Common myeloid progenitor, CD34-positive (primary cell): Measurements from ENCODE around the gene HIP1.

ENCODE experiments used
- CTCF ChIA-PET: fragments of 350-600 bp; sonication (Branson Sonifier 250); formaldehyde crosslinking; loops from one replicate; lab custom pipeline; 2021; ENCODE audit warnings: antibody characterized with exemption; lab: Charles Lee
- POLR2A ChIA-PET: fragments of 350-600 bp; sonication (Branson Sonifier 250); formaldehyde crosslinking; loops from one replicate; lab custom pipeline; 2021; ENCODE audit warnings: antibody characterized with exemption; lab: Charles Lee
- DNase-seq, 3 donors: peaks; one replicate each; pipeline versions ENCODE4 v3.0.0 to v3.0.0-alpha.2; 2013
- H3K27ac ChIP-seq, 2 experiments: 1 replicate in 1 of 2; 2 replicates in 1 of 2; pipeline ENCODE4 v1.7.0; 2013; ENCODE audit warnings: inconsistent platforms in 2 of 2, low read length in 2 of 2, mild to moderate bottlenecking in 2 of 2, low read depth in 1 of 2, moderate library complexity in 1 of 2; ENCODE audit not compliant: severe bottlenecking in 2 of 2, insufficient read depth in 1 of 2, poor library complexity in 1 of 2
- H3K27me3 ChIP-seq, 5 experiments: replicated peaks in 2 of 5; 1 replicate in 3 of 5; 2 replicates in 2 of 5; pipeline versions ENCODE4 v1.6.1 to v1.7.0; 2013; ENCODE audit warnings: low read length in 4 of 5, mild to moderate bottlenecking in 2 of 5, moderate library complexity in 2 of 5, inconsistent platforms in 1 of 5; ENCODE audit not compliant: insufficient read depth in 5 of 5, control insufficient read depth in 4 of 5
- H3K36me3 ChIP-seq, 4 experiments: 1 replicate in 2 of 4; 2 replicates in 2 of 4; pipeline versions ENCODE4 v1.6.1 to v1.7.0; 2013; ENCODE audit warnings: low read length in 3 of 4, control low read depth in 1 of 4, mild to moderate bottlenecking in 1 of 4; ENCODE audit not compliant: control insufficient read depth in 4 of 4, insufficient read depth in 4 of 4
- H3K4me1 ChIP-seq, 4 experiments: 1 replicate in 3 of 4; 2 replicates in 1 of 4; pipeline versions ENCODE4 v1.6.1 to v1.7.1; 2013; ENCODE audit warnings: low read length in 3 of 4, mild to moderate bottlenecking in 3 of 4, control low read depth in 1 of 4, inconsistent platforms in 1 of 4, moderate library complexity in 1 of 4; ENCODE audit not compliant: control insufficient read depth in 4 of 4, insufficient read depth in 4 of 4; ENCODE audit errors: control extremely low read depth in 1 of 4
- H3K4me3 ChIP-seq, 7 experiments: 1 replicate in 4 of 7; 2 replicates in 3 of 7; pipeline versions ENCODE4 v1.5.1 to v1.7.0; 2013; ENCODE audit warnings: mild to moderate bottlenecking in 7 of 7, low read length in 6 of 7, moderate library complexity in 6 of 7, inconsistent platforms in 2 of 7, low read depth in 2 of 7, control low read depth in 1 of 7; ENCODE audit not compliant: insufficient read depth in 4 of 7, control insufficient read depth in 1 of 7; ENCODE audit errors: extremely low read depth in 1 of 7
- H3K9me3 ChIP-seq, 5 experiments: 1 replicate in 4 of 5; 2 replicates in 1 of 5; pipeline versions ENCODE4 v1.6.1 to v1.7.1; 2013; ENCODE audit warnings: low read length in 4 of 5, mild to moderate bottlenecking in 2 of 5, inconsistent platforms in 1 of 5, low read depth in 1 of 5, moderate library complexity in 1 of 5; ENCODE audit not compliant: control insufficient read depth in 4 of 5, insufficient read depth in 2 of 5; ENCODE audit errors: control extremely low read depth in 1 of 5
- WGBS: methylation state at CpG from one replicate; pipeline ENCODE4 v1.1.5; 2013; ENCODE audit not compliant: insufficient coverage; 5-methylcytosine and 5-hydroxymethylcytosine counted together

HIP1 gene

DNA sequence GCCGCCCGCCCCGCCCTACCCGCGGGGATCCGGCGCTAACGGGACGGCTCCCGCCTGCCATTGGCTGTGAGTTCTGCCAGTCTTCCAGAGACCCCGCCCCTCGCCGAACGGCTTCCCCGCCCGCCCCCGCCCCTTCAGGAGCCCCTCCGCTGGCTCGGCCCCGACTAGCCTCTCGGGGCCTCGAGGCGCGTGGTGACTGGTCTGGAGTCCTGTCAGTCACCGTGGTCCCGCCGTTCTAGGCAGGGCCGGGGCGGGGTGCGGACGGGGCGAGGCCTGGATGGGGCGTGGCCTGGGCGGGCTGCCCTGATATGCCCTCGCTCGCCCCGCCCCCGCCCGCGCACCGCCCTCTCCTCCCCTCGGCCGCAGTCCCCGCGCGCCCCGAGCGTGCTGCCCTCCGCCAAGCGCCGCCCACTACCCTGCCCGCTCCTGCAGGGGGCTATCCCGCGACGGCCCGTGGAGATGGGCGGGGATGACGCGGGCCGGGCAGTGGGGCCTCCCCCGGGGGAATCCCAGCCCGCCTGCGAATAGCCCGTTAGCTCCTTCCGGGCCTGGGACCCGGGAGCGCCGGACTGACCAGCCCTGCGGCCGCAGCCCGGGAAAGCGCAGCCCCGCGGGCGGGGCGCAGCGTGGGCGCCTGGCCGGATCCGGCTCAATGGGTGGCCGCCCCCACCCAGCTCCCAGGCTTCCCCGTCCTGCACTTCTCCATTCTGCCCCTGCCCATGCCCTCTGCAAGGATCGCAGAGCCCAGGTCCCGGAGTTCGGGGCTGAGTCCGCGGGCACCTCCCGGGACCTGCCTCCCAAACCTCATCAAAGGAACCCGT, 444 bp upstream of the HIP1 start:
- H3K27me3 ChIP-seq, result peaks cover 0 to 2% (median 0%) of the 10 kb centered on the region in 5 experiments
- H3K4me1 ChIP-seq, result peaks cover 0 to 25% (median 13%) of the 10 kb centered on the region in 4 experiments
- ChIA-PET POLR2A (interaction anchor here (0.6 to 2.0 kb wide), 2 partner anchors 11 to 55 kb away, joined by 5 to 6 read pairs; no protein-coding TSS in a partner anchor), CTCF (interaction anchor here (1.0 to 1.8 kb wide), 5 partner anchors 11 to 125 kb away, joined by 3 to 7 read pairs (median 3); no protein-coding TSS in a partner anchor)
- no peaks in the 10 kb centered on the region for H3K9me3 ChIP-seq
- H3K27ac ChIP-seq, result peak overlapping the region in 1 of 2 experiments; percentile 79
- no peaks in the 10 kb centered on the region for H3K36me3 ChIP-seq
- DNase-seq, result peak; percentile 98 to 99 (median 99)
- peak overlapping the region; percentile 59 to 95 (median 89) for H3K4me3 ChIP-seq
- 0% methylated on average over 76 of the region's 89 CpGs for WGBS

- H3K27ac ChIP-seq, result peak overlapping the region in 1 of 2 experiments; percentile 79
- H3K36me3 ChIP-seq, result peaks cover 0 to 2% (median 0%) of the 10 kb centered on the region in 4 experiments
- ChIA-PET POLR2A (interaction anchor here (0.6 to 2.0 kb wide), 2 partner anchors 10 to 26 kb away, joined by 3 to 5 read pairs; no protein-coding TSS in a partner anchor), CTCF (interaction anchor here (0.6 to 1.8 kb wide), 2 partner anchors 24 to 173 kb away, joined by 3 to 7 read pairs; no protein-coding TSS in a partner anchor)
- peak overlapping the region; percentile 57 to 95 (median 89) for H3K4me3 ChIP-seq
- no peaks in the 10 kb centered on the region for H3K27me3 ChIP-seq
- peaks cover 0 to 25% (median 13%) of the 10 kb centered on the region in 4 experiments for H3K4me1 ChIP-seq
- DNase-seq, result peak in 1 of 3 donors; percentile 20
- no peaks in the 10 kb centered on the region for H3K9me3 ChIP-seq
- WGBS, result 0% methylated on average over 12 of the region's 18 CpGs
Measured at GRCh38 chr7:75737856-75738603, 711 bp downstream of the HIP1 start.

- WGBS, result no CpG with 5 or more reads among the region's 9 CpGs
- CTCF ChIA-PET, result interaction anchor here (1.2 kb wide), 1 partner anchor 27 kb away, joined by 5 read pairs; no protein-coding TSS in a partner anchor
Measured at GRCh38 chr7:75735581-75736350, 3.0 kb downstream of the HIP1 start.

GRCh38 chr7:75734586-75735458, 3.9 kb downstream of the HIP1 start:
- Histone ChIP-seq H3K27ac (no peak overlapping the region), H3K27me3 (no peaks in the 10 kb centered on the region), H3K9me3 (no peaks in the 10 kb centered on the region), H3K36me3 (peaks cover 0 to 2% (median 0%) of the 10 kb centered on the region in 4 experiments), H3K4me1 (peaks cover 0 to 16% (median 10%) of the 10 kb centered on the region in 4 experiments), H3K4me3 (no peak overlapping the region)
- ChIA-PET CTCF (no interaction called here), POLR2A (no interaction called here)
- DNase-seq, result no peak
- 100% methylated on average over 5 of the region's 9 CpGs for WGBS

More at GRCh38 chr7:75735581-75736350, 3.0 kb downstream of the HIP1 start:
- H3K36me3 ChIP-seq, result peaks cover 0 to 2% (median 0%) of the 10 kb centered on the region in 4 experiments
- no peaks in the 10 kb centered on the region for H3K9me3 ChIP-seq
- DNase-seq, result no peak
- no peak overlapping the region for H3K27ac ChIP-seq
- H3K27me3 ChIP-seq, result no peaks in the 10 kb centered on the region
- H3K4me1 ChIP-seq, result peaks cover 0 to 17% (median 11%) of the 10 kb centered on the region in 4 experiments
- POLR2A ChIA-PET, result no interaction called here
- H3K4me3 ChIP-seq, result no peak overlapping the region

DNA sequence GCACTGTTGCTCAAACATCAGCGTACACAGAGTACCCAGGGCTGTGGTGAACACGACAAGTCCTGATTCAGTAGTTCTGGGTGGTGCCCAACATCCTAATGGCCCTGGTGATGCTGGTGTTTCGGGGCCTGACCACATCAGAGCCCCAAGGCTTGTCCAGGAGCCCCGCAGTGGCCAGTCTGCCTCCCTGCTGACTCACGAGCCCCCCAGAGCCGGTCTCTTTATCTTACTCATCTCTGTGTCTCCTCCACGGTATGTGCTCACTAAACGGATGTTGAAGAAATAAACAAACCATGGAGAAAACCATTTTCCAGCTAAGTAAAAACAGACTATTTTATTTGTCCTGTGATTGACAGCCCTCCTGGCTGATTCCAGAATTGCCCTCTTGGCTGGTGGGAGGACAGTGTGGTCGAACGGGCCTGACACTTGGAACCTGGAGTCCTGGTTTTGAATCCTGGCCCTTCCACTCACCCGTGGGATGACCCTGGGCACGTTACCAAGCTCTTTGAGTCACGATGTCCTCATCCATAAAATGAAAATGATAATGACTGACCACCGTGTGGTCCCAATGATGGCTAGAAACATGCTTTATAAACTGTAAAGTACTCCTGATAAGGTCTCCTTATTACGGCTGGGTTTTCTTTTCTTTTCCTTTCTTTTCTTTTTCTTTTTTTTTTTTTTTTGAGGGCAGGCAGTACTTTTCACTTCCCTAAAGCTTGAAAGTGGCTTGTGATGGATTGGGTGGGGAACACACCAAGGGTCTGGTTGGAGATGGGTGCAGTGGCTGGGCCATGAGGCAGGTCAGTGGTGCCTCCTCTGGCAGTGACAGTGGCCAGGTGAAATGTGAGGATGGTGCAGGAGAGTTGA, 5.7 kb downstream of the HIP1 start:
- Histone ChIP-seq H3K36me3 (peaks cover 0 to 2% (median 0%) of the 10 kb centered on the region in 4 experiments), H3K9me3 (no peaks in the 10 kb centered on the region), H3K4me1 (peaks cover 0 to 15% (median 11%) of the 10 kb centered on the region in 4 experiments), H3K27ac (no peak overlapping the region), H3K4me3 (no peak overlapping the region), H3K27me3 (no peaks in the 10 kb centered on the region)
- ChIA-PET POLR2A (no interaction called here), CTCF (interaction anchor here (1.1 kb wide), 1 partner anchor 199 kb away, joined by 3 read pairs; no protein-coding TSS in a partner anchor)
- DNase-seq, result no peak
- WGBS, result 96% methylated on average over 15 of the region's 15 CpGs
